IMR-90 (cell line): ENCODE data around the gene CPA5. TPM values are rescaled to one million over a fixed set of nuclear protein-coding genes. Genes with fewer than 3 reads are reported as not detected.
A peak's percentile ranks its signal among the peaks of the same experiment; 100 is the strongest.

Experiments used
- ATAC-seq: fragments of 200-7000 bp; cut with Tn5 transposase; 2 replicates; pipeline ENCODE4 v1.9.1; 2020; ENCODE audit warnings: low read depth, mild to moderate bottlenecking, moderate library complexity
- BruUV-seq: library from RNA; stranded (reverse); fragments of 400-500 nt; replicated peaks from 2 replicates; lab custom pipeline; 2021; lab: Mats Ljungman, UMichigan
- CTCF ChIA-PET: fragments of 300-600 bp; formaldehyde crosslinking; extraction: SDS; loops from one replicate; lab custom pipeline; 2021; ENCODE audit warnings: antibody characterized with exemption; lab: Yijun Ruan, JAX
- POLR2A ChIA-PET: fragments of 300-600 bp; sonication (Branson Sonifier 250); formaldehyde crosslinking; loops from one replicate; lab custom pipeline; 2022; ENCODE audit warnings: antibody characterized with exemption; ENCODE audit not compliant: unreplicated experiment; lab: Charles Lee
- DNase-seq: peaks from one replicate; pipeline ENCODE4 v3.0.0; 2013
- H2AFZ ChIP-seq: replicated peaks from 2 replicates; pipeline ENCODE3; 2013; ENCODE audit warnings: low read length, mild to moderate bottlenecking; ENCODE audit not compliant: poor library complexity
- H2AK5ac ChIP-seq: 2 replicates; pipeline ENCODE4 v1.6.1; 2013; ENCODE audit warnings: low read depth, low read length, inconsistent platforms
- H2AK9ac ChIP-seq: replicated peaks from 2 replicates; pipeline ENCODE3; 2013; ENCODE audit warnings: mild to moderate bottlenecking, low read depth, low read length, moderate library complexity; ENCODE audit not compliant: poor library complexity
- H2BK120ac ChIP-seq: 2 replicates; pipeline ENCODE4 v1.6.1; 2013; ENCODE audit warnings: low read depth, low read length, inconsistent platforms
- H2BK15ac ChIP-seq: 3 replicates; pipeline ENCODE4 v1.6.1; 2013; ENCODE audit warnings: low read depth, low read length, inconsistent platforms
- H2BK20ac ChIP-seq: 2 replicates; pipeline ENCODE4 v1.6.1; 2013; ENCODE audit warnings: low read depth, mild to moderate bottlenecking, inconsistent platforms, low read length, moderate library complexity
- H2BK5ac ChIP-seq: 2 replicates; pipeline ENCODE4 v1.6.1; 2013; ENCODE audit warnings: mild to moderate bottlenecking, low read depth, low read length, inconsistent platforms; ENCODE audit not compliant: poor library complexity, severe bottlenecking
- H3K14ac ChIP-seq: replicated peaks from 2 replicates; pipeline ENCODE4 v1.6.1; 2013; ENCODE audit warnings: low read depth, low read length, inconsistent platforms
- H3K18ac ChIP-seq: 2 replicates; pipeline ENCODE4 v1.6.1; 2013; ENCODE audit warnings: low read depth, low read length, control low read depth
- H3K23ac ChIP-seq: 2 replicates; pipeline ENCODE4 v1.6.1; 2013; ENCODE audit warnings: low read depth, low read length, inconsistent platforms
- H3K27ac ChIP-seq: 2 replicates; pipeline ENCODE4 v1.5.1; 2013; ENCODE audit warnings: mild to moderate bottlenecking, control low read depth, low read length; ENCODE audit not compliant: insufficient read depth
- H3K27me3 ChIP-seq: 2 replicates; pipeline ENCODE4 v1.6.1; 2013; ENCODE audit warnings: low read length; ENCODE audit not compliant: control insufficient read depth, insufficient read depth
- H3K36me3 ChIP-seq: 2 replicates; pipeline ENCODE4 v1.6.1; 2013; ENCODE audit warnings: low read length, mixed read lengths; ENCODE audit not compliant: control insufficient read depth, insufficient read depth
- H3K4ac ChIP-seq: 2 replicates; pipeline ENCODE4 v1.6.1; 2013; ENCODE audit warnings: low read depth, low read length, inconsistent platforms
- H3K4me1 ChIP-seq: 2 replicates; pipeline ENCODE4 v1.6.1; 2013; ENCODE audit warnings: low read length, mixed read lengths; ENCODE audit not compliant: control insufficient read depth, insufficient read depth
- H3K4me2 ChIP-seq: 2 replicates; pipeline ENCODE4 v1.6.1; 2013; ENCODE audit warnings: low read depth, mild to moderate bottlenecking, control low read depth, low read length, moderate library complexity
- H3K4me3 ChIP-seq: 2 replicates; pipeline ENCODE4 v1.5.1; 2013; ENCODE audit warnings: low read depth, mild to moderate bottlenecking, control low read depth, low read length, moderate library complexity; ENCODE audit not compliant: insufficient read depth
- H3K56ac ChIP-seq: 2 replicates; pipeline ENCODE4 v1.6.1; 2013; ENCODE audit warnings: low read length, inconsistent platforms; ENCODE audit not compliant: insufficient read depth; ENCODE audit errors: extremely low read depth
- H3K79me1 ChIP-seq, 2 experiments: 2 replicates each; pipeline ENCODE4 v1.6.1; 2013; ENCODE audit warnings: low read length in 2 of 2, inconsistent platforms in 1 of 2, low read depth in 1 of 2
- H3K9ac ChIP-seq: 2 replicates; pipeline ENCODE4 v1.6.1; 2013; ENCODE audit warnings: low read depth, low read length, control low read depth
- H3K9me1 ChIP-seq: 2 replicates; pipeline ENCODE4 v1.6.1; 2013; ENCODE audit warnings: low read length, inconsistent platforms; ENCODE audit not compliant: insufficient read depth
- H3K9me3 ChIP-seq: 2 replicates; pipeline ENCODE4 v1.6.1; 2013; ENCODE audit warnings: low read length; ENCODE audit not compliant: control insufficient read depth, insufficient read depth
- H4K20me1 ChIP-seq: 2 replicates; pipeline ENCODE4 v1.6.1; 2013; ENCODE audit warnings: low read length, inconsistent platforms; ENCODE audit not compliant: insufficient read depth
- H4K5ac ChIP-seq: 2 replicates; pipeline ENCODE4 v1.6.1; 2013; ENCODE audit warnings: mild to moderate bottlenecking, low read depth, low read length, control low read depth
- H4K8ac ChIP-seq, 2 experiments: 2 replicates each; pipeline ENCODE4 v1.6.1; 2013; ENCODE audit warnings: low read depth in 2 of 2, low read length in 2 of 2, control low read depth in 1 of 2, inconsistent platforms in 1 of 2
- H4K91ac ChIP-seq: 2 replicates; pipeline ENCODE4 v1.6.1; 2013; ENCODE audit warnings: low read depth, low read length, inconsistent platforms; ENCODE audit not compliant: insufficient read depth
- CEBPB ChIP-seq: IDR thresholded peaks from 2 replicates; pipeline ENCODE4 v1.6.1; 2012; ENCODE audit warnings: low read depth, low read length, improper control_type of control experiment
- CHD1 ChIP-seq: IDR thresholded peaks from 2 replicates; pipeline ENCODE4 v1.6.1; 2012; ENCODE audit warnings: low read depth, low read length, improper control_type of control experiment
- FOS ChIP-seq: fragments of 150-350 bp; IDR thresholded peaks from 2 replicates; pipeline ENCODE4 v1.6.1; 2016; ENCODE audit warnings: low read depth, low read length
- MAZ ChIP-seq: IDR thresholded peaks from 2 replicates; pipeline ENCODE4 v1.6.1; 2012; ENCODE audit warnings: low read depth, mild to moderate bottlenecking, low read length, improper control_type of control experiment, moderate library complexity, borderline replicate concordance
- MXI1 ChIP-seq: IDR thresholded peaks from 2 replicates; pipeline ENCODE4 v1.6.1; 2012; ENCODE audit warnings: low read depth, mild to moderate bottlenecking, low read length, moderate library complexity, borderline replicate concordance
- RCOR1 ChIP-seq: IDR thresholded peaks from 2 replicates; pipeline ENCODE4 v1.6.1; 2012; ENCODE audit warnings: mild to moderate bottlenecking, low read length, improper control_type of control experiment; ENCODE audit not compliant: insufficient replicate concordance
- RFX5 ChIP-seq: IDR thresholded peaks from 2 replicates; pipeline ENCODE4 v1.8.0; 2012; ENCODE audit warnings: low read depth, mild to moderate bottlenecking, low read length, moderate library complexity
- WGBS, 2 experiments: methylation state at CpG; one replicate each; pipeline versions ENCODE4 v1.1.5 to v1.1.7; 2013; ENCODE audit warnings: missing lambda C conversion rate in 2 of 2; ENCODE audit not compliant: insufficient read length in 1 of 2; ENCODE audit errors: extremely low coverage in 2 of 2; 5-methylcytosine and 5-hydroxymethylcytosine counted together
- dilution Hi-C: fragments of 300-500 bp; cut with HindIII; formaldehyde crosslinking; loops from one replicate; pipeline ENCODE4 v1.14.3; 2018; ENCODE audit warnings: low sequenced_read_pairs; ENCODE audit not compliant: unreplicated experiment
- in situ Hi-C: fragments of 300-500 bp; cut with MboI; formaldehyde crosslinking; loops from 3 replicates; pipeline ENCODE4 v1.14.3; 2019; ENCODE audit warnings: low sequenced_read_pairs, inconsistent platforms, mixed read lengths
- intact Hi-C: fragments of 100-400 bp; cut with micrococcal nuclease; formaldehyde crosslinking; loops from 2 replicates; pipeline ENCODE4 v1.10.0; 2022
- polyA plus RNA-seq, 3 experiments: library from polyadenylated mRNA; depleted of rRNA; stranded (reverse); fragments of >200 nt; gene quantifications; 2 replicates each; pipeline ENCODE4 v1.2.3, GENCODE V29; 2012; ENCODE audit warnings: low replicate concordance in 1 of 3
- total RNA-seq: library from RNA; depleted of rRNA; stranded (reverse); fragments of >200 nt; gene quantifications from 2 replicates; pipeline ENCODE4 v1.2.3, GENCODE V29; 2012
- TF ChIP-seq, protein P1 (sequence below): conservative IDR thresholded peaks from 2 replicates; pipeline ENCODE4 v1.5.1; 2012; ENCODE audit warnings: mild to moderate bottlenecking, low read depth, low read length, improper control_type of control experiment
- TF ChIP-seq, protein P2 (sequence below): fragments of 150-350 bp; IDR thresholded peaks from 2 replicates; pipeline ENCODE4 v1.6.1; 2017; ENCODE audit warnings: mild to moderate bottlenecking, antibody characterized with exemption, low read length, low read depth

CPA5 gene
- total and polyA plus RNA-seq, 2 of the 4 experiments (the other 2 are of a cell fraction) = under 0.01 to 0.86 TPM

- ChIA-PET CTCF (no interaction called here), POLR2A (interaction anchor here (1.1 kb wide), 1 partner anchor 129 kb away, joined by 3 read pairs; no protein-coding TSS in a partner anchor)
- H3K18ac ChIP-seq = peak overlapping the region; percentile 86
- in situ Hi-C loops = no loop called here
- H3K14ac ChIP-seq = peak overlapping the region; percentile 95
- H3K23ac ChIP-seq = peak overlapping the region; percentile 49; the same call in 1 of the 2 replicates
- WGBS, 2 experiments = no CpG with 5 or more reads among the region's 2 CpGs
- H2BK20ac ChIP-seq = peak overlapping the region; percentile 96
- H2BK5ac ChIP-seq = peak overlapping the region; percentile 96
- ATAC-seq (no peak), DNase-seq (no peak)
- peak overlapping the region; percentile 61 for H3K27ac ChIP-seq
- peak overlapping the region; percentile 59 to 74 for H4K8ac ChIP-seq
- dilution Hi-C loops = no loop called here
- H3K27me3 ChIP-seq = no peaks in the 10 kb centered on the region
- H4K5ac ChIP-seq = peak overlapping the region; percentile 81
- no peak overlapping the region for H3K9ac ChIP-seq
- H2AFZ ChIP-seq = peak overlapping the region; percentile 26
- H3K4me2 ChIP-seq = no peak overlapping the region
- peak overlapping the region; percentile 92 for H3K4ac ChIP-seq
- peak overlapping the region; percentile 93 for H4K91ac ChIP-seq
- H3K9me1 ChIP-seq = peaks cover 42% of the 10 kb centered on the region
- H3K4me1 ChIP-seq = peaks cover 41% of the 10 kb centered on the region
- H3K9me3 ChIP-seq = 0 out of 2 replicates have a peak, but pooled peaks cover 3% of the 10 kb centered on the region
- TF ChIP-seq FOS = no peak
- TF ChIP-seq MAZ = no peak
- no peak for TF ChIP-seq RCOR1
- no peak for TF ChIP-seq RFX5
- TF ChIP-seq, protein P1, sequence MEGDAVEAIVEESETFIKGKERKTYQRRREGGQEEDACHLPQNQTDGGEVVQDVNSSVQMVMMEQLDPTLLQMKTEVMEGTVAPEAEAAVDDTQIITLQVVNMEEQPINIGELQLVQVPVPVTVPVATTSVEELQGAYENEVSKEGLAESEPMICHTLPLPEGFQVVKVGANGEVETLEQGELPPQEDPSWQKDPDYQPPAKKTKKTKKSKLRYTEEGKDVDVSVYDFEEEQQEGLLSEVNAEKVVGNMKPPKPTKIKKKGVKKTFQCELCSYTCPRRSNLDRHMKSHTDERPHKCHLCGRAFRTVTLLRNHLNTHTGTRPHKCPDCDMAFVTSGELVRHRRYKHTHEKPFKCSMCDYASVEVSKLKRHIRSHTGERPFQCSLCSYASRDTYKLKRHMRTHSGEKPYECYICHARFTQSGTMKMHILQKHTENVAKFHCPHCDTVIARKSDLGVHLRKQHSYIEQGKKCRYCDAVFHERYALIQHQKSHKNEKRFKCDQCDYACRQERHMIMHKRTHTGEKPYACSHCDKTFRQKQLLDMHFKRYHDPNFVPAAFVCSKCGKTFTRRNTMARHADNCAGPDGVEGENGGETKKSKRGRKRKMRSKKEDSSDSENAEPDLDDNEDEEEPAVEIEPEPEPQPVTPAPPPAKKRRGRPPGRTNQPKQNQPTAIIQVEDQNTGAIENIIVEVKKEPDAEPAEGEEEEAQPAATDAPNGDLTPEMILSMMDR = no peak
- TF ChIP-seq CHD1 = no peak
- TF ChIP-seq CEBPB = no peak
- TF ChIP-seq MXI1 = no peak
- TF ChIP-seq, protein P2, sequence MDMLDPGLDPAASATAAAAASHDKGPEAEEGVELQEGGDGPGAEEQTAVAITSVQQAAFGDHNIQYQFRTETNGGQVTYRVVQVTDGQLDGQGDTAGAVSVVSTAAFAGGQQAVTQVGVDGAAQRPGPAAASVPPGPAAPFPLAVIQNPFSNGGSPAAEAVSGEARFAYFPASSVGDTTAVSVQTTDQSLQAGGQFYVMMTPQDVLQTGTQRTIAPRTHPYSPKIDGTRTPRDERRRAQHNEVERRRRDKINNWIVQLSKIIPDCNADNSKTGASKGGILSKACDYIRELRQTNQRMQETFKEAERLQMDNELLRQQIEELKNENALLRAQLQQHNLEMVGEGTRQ = no peak
- H3K4me3 ChIP-seq = no peak overlapping the region
- peaks cover 0 to 7% of the 10 kb centered on the region in 2 experiments; a peak in 1 of 4 replicates for H3K79me1 ChIP-seq
- intact Hi-C loops = no loop called here
- H2BK15ac ChIP-seq = peak overlapping the region; percentile 90; the same call in 2 of the 3 replicates
- peak overlapping the region; percentile 98 for H2BK120ac ChIP-seq
- H2AK5ac ChIP-seq = peak overlapping the region; percentile 95
- H3K36me3 ChIP-seq = no peaks in the 10 kb centered on the region
- H3K56ac ChIP-seq = peak overlapping the region; percentile 1; the same call in 1 of the 2 replicates
- BruUV-seq = no TSS peak
- no peaks in the 10 kb centered on the region for H4K20me1 ChIP-seq
- H2AK9ac ChIP-seq = peak overlapping the region; percentile 75
These were observed 20.5 kb downstream of the CPA5 start for GRCh38 chr7:130365088-130365487.
